KMS-11 (cell line): ENCODE data around the gene SOSTDC1.

Experiments used
- H2AFZ ChIP-seq: fragments of 200-600 bp; sonication (generic); 2 replicates; pipeline ENCODE4 v1.6.1; 2016; ENCODE audit warnings: antibody characterized with exemption, mixed run types, low read depth
- H3K27ac ChIP-seq: fragments of 200-600 bp; sonication (generic); 2 replicates; pipeline ENCODE4 v1.6.1; 2016; ENCODE audit warnings: mild to moderate bottlenecking, mixed run types
- H3K27me3 ChIP-seq: fragments of 200-600 bp; sonication (generic); 2 replicates; pipeline ENCODE4 v1.6.1; 2017; ENCODE audit warnings: mild to moderate bottlenecking, low read depth, mixed run types, moderate library complexity; ENCODE audit not compliant: insufficient read depth
- H3K36me3 ChIP-seq: fragments of 200-600 bp; sonication (generic); 2 replicates; pipeline ENCODE4 v1.6.1; 2017; ENCODE audit warnings: mild to moderate bottlenecking, mixed run types; ENCODE audit not compliant: insufficient read depth
- H3K4me1 ChIP-seq: fragments of 200-600 bp; sonication (generic); 2 replicates; pipeline ENCODE4 v1.6.1; 2016; ENCODE audit warnings: mild to moderate bottlenecking, low read depth, mixed run types; ENCODE audit not compliant: poor library complexity, severe bottlenecking
- H3K4me2 ChIP-seq: fragments of 200-600 bp; sonication (generic); 2 replicates; pipeline ENCODE4 v1.7.0; 2016; ENCODE audit warnings: mild to moderate bottlenecking, mixed run types
- H3K4me3 ChIP-seq: fragments of 200-600 bp; sonication (generic); IDR thresholded peaks from 2 replicates; pipeline ENCODE4 v1.6.1; 2017; ENCODE audit warnings: low read depth, low read length, mixed read lengths; ENCODE audit not compliant: insufficient read depth
- H3K79me2 ChIP-seq: fragments of 200-600 bp; sonication (generic); 2 replicates; pipeline ENCODE4 v1.6.1; 2016; ENCODE audit warnings: low read depth, mixed run types; ENCODE audit not compliant: insufficient read depth
- H3K9ac ChIP-seq: fragments of 200-600 bp; sonication (generic); 2 replicates; pipeline ENCODE4 v1.6.1; 2016; ENCODE audit warnings: mild to moderate bottlenecking, mixed run types
- H4K20me1 ChIP-seq: fragments of 200-600 bp; sonication (generic); 2 replicates; pipeline ENCODE4 v1.6.1; 2016; ENCODE audit warnings: mild to moderate bottlenecking, mixed run types; ENCODE audit not compliant: insufficient read depth
- CTCF ChIP-seq: fragments of 200-600 bp; sonication (generic); conservative IDR thresholded peaks from 2 replicates; pipeline ENCODE4 v1.6.1; 2017; ENCODE audit warnings: low read depth, mild to moderate bottlenecking, antibody characterized with exemption, low read length, moderate library complexity, mixed read lengths

The SOSTDC1 gene

GRCh38 chr7:16422103-16422435 lies 43.5 kb downstream of the SOSTDC1 start:
- Histone ChIP-seq H3K27me3 (no peaks in the 10 kb centered on the region), H3K4me1 (peaks cover 12% of the 10 kb centered on the region), H2AFZ (peak overlapping the region; percentile 92), H3K79me2 (no peaks in the 10 kb centered on the region), H3K4me2 (peak overlapping the region; percentile 66; the same call in 1 of the 2 replicates), H3K4me3 (peak overlapping the region; percentile 18), H3K9ac (peak overlapping the region; percentile 82; the same call in 1 of the 2 replicates), H4K20me1 (no peaks in the 10 kb centered on the region), H3K36me3 (no peaks in the 10 kb centered on the region), H3K27ac (no peak overlapping the region; the same call in 1 of the 2 replicates)
- TF ChIP-seq CTCF, result no peak

GRCh38 chr7:16421333-16422102 lies 44.0 kb downstream of the SOSTDC1 start, which contains the start of gene CRPPA:
CRPPA (minus strand) TSS chr7:16421538; CDS start chr7:16421322, 216 bp downstream.
- H3K79me2 ChIP-seq, result no peaks in the 10 kb centered on the region
- peak within 1 kb of the TSS; percentile 68 for H3K4me2 ChIP-seq
- H4K20me1 ChIP-seq, result no peaks in the 10 kb centered on the region
- H3K27ac ChIP-seq, result peak within 1 kb of the TSS; percentile 96
- peak within 1 kb of the TSS; percentile 82 for H3K9ac ChIP-seq
- no peaks in the 10 kb centered on the region for H3K27me3 ChIP-seq
- H3K4me1 ChIP-seq, result peaks cover 14% of the 10 kb centered on the region
- H3K36me3 ChIP-seq, result no peaks in the 10 kb centered on the region
- TF ChIP-seq CTCF, result no peak
- peak within 1 kb of the TSS; percentile 18 for H3K4me3 ChIP-seq
- peak within 1 kb of the TSS; percentile 92 for H2AFZ ChIP-seq

GRCh38 chr7:16420649-16421332 lies 44.7 kb downstream of the SOSTDC1 start:
- Histone ChIP-seq H3K36me3 (no peaks in the 10 kb centered on the region), H4K20me1 (no peaks in the 10 kb centered on the region), H3K4me3 (peak overlapping the region; percentile 18), H2AFZ (peak overlapping the region; percentile 92), H3K27me3 (no peaks in the 10 kb centered on the region), H3K4me2 (peak overlapping the region; percentile 68), H3K9ac (peak overlapping the region; percentile 82), H3K4me1 (peaks cover 14% of the 10 kb centered on the region), H3K27ac (peak overlapping the region; percentile 96), H3K79me2 (no peaks in the 10 kb centered on the region)
- no peak for TF ChIP-seq CTCF

- peak overlapping the region; percentile 96 for H3K27ac ChIP-seq
These were observed 45.2 kb downstream of the SOSTDC1 start for GRCh38 chr7:16420329-16420648.

More at GRCh38 chr7:16420329-16420648, 45.2 kb downstream of the SOSTDC1 start:
- peak overlapping the region; percentile 82 for H3K9ac ChIP-seq
- H3K4me2 ChIP-seq, result peak overlapping the region; percentile 68
- no peaks in the 10 kb centered on the region for H3K79me2 ChIP-seq
- H3K36me3 ChIP-seq, result no peaks in the 10 kb centered on the region
- H3K4me1 ChIP-seq, result peaks cover 14% of the 10 kb centered on the region
- H4K20me1 ChIP-seq, result no peaks in the 10 kb centered on the region
- no peaks in the 10 kb centered on the region for H3K27me3 ChIP-seq
- peak overlapping the region; percentile 92 for H2AFZ ChIP-seq
- H3K4me3 ChIP-seq, result no peak overlapping the region
- TF ChIP-seq CTCF, result no peak
